ENCODE results near the gene MED22. TPM values are rescaled to one million over a fixed set of nuclear protein-coding genes. Genes with fewer than 3 reads are reported as not detected.

The MED22 gene
- polyA plus RNA-seq, 1 donor (not counting 4 experiments of a cell fraction or from before 2014, with no cell fraction given): 15.9 TPM

GRCh38 chr9:133331641-133332380 is 16.1 kb downstream of the MED22 start:
- no peaks in the 10 kb centered on the region for H4K20me1 ChIP-seq (ENCODE audit: control insufficient read depth, extremely low read depth, insufficient read depth, low read length)
- dilution Hi-C loops (cut with MboI; ENCODE audit: extremely low pct_ligation_motif_present, low sequenced_read_pairs): no loop called here
- H3K27me3 ChIP-seq (ENCODE audit: control insufficient read depth, extremely low read depth, insufficient read depth, low read length): no peaks in the 10 kb centered on the region
- no peaks in the 10 kb centered on the region for H3K9me3 ChIP-seq (ENCODE audit: control insufficient read depth, low read depth, low read length)
- no peak overlapping the region for H3K27ac ChIP-seq (ENCODE audit: control insufficient read depth, insufficient read depth, low read length)
- TF ChIP-seq CTCF (optimal IDR thresholded peaks at IDR 0.05 in 1 of 3, IDR thresholded peaks at IDR 0.05 in 1 of 3, conservative IDR thresholded peaks at IDR 0.05 in 1 of 3; ENCODE audit: extremely low read depth in 1 of 3, insufficient read depth in 2 of 3, low read length in 3 of 3): no peak
- no peak for TF ChIP-seq EZH2 (IDR thresholded peaks at IDR 0.05; ENCODE audit: low read length)
- H3K4me3 ChIP-seq (ENCODE audit: control insufficient read depth in 2 of 3, extremely low read depth in 1 of 3, insufficient read depth in 2 of 3, low read depth in 1 of 3, low read length in 3 of 3): no peak overlapping the region
- peaks cover 39% of the 10 kb centered on the region for H3K79me2 ChIP-seq (ENCODE audit: control insufficient read depth, insufficient read depth, low read length)
- DNase-seq (ENCODE audit: low read depth, low spot score) (no peak), FAIRE-seq (no peak)
- H3K36me3 ChIP-seq (ENCODE audit: control insufficient read depth in 2 of 2, extremely low read depth in 1 of 2, insufficient read depth in 2 of 2, low read length in 2 of 2): peaks cover 20 to 31% of the 10 kb centered on the region in 2 experiments
- no peaks in the 10 kb centered on the region for H3K9me1 ChIP-seq (ENCODE audit: control insufficient read depth, extremely low read depth, insufficient read depth, low read length)
- no peak overlapping the region for H3K9ac ChIP-seq (ENCODE audit: control insufficient read depth, extremely low read depth, insufficient read depth, low read length)
- H3K4me1 ChIP-seq (ENCODE audit: control insufficient read depth, extremely low read depth, insufficient read depth, low read length): peaks cover 18% of the 10 kb centered on the region
- no peak overlapping the region for H3K4me2 ChIP-seq (ENCODE audit: control insufficient read depth, extremely low read depth, insufficient read depth, low read depth, low read length)
- H2AFZ ChIP-seq (ENCODE audit: control insufficient read depth, low read length): no peak overlapping the region

GRCh38 chr9:133331221-133331620 is 16.7 kb downstream of the MED22 start:
- no peak overlapping the region for H3K4me2 ChIP-seq (ENCODE audit: control insufficient read depth, extremely low read depth, insufficient read depth, low read depth, low read length)
- no peaks in the 10 kb centered on the region for H3K9me3 ChIP-seq (ENCODE audit: control insufficient read depth, low read depth, low read length)
- TF ChIP-seq CTCF (optimal IDR thresholded peaks at IDR 0.05 in 1 of 3, IDR thresholded peaks at IDR 0.05 in 1 of 3, conservative IDR thresholded peaks at IDR 0.05 in 1 of 3; ENCODE audit: extremely low read depth in 1 of 3, insufficient read depth in 2 of 3, low read length in 3 of 3): no peak
- no peak for TF ChIP-seq EZH2 (IDR thresholded peaks at IDR 0.05; ENCODE audit: low read length)
- peaks cover 39% of the 10 kb centered on the region for H3K79me2 ChIP-seq (ENCODE audit: control insufficient read depth, insufficient read depth, low read length)
- H3K9ac ChIP-seq (ENCODE audit: control insufficient read depth, extremely low read depth, insufficient read depth, low read length): no peak overlapping the region
- H3K27ac ChIP-seq (ENCODE audit: control insufficient read depth, insufficient read depth, low read length): no peak overlapping the region
- no peak overlapping the region for H2AFZ ChIP-seq (ENCODE audit: control insufficient read depth, low read length)
- no peak for FAIRE-seq
- no peak for DNase-seq (ENCODE audit: low read depth, low spot score)
- H3K9me1 ChIP-seq (ENCODE audit: control insufficient read depth, extremely low read depth, insufficient read depth, low read length): no peaks in the 10 kb centered on the region
- H3K4me1 ChIP-seq (ENCODE audit: control insufficient read depth, extremely low read depth, insufficient read depth, low read length): peaks cover 13% of the 10 kb centered on the region
- H3K4me3 ChIP-seq (ENCODE audit: control insufficient read depth in 2 of 3, extremely low read depth in 1 of 3, insufficient read depth in 2 of 3, low read depth in 1 of 3, low read length in 3 of 3): no peak overlapping the region
- H3K36me3 ChIP-seq (ENCODE audit: control insufficient read depth in 2 of 2, extremely low read depth in 1 of 2, insufficient read depth in 2 of 2, low read length in 2 of 2): peaks cover 20 to 31% of the 10 kb centered on the region in 2 experiments
- H4K20me1 ChIP-seq (ENCODE audit: control insufficient read depth, extremely low read depth, insufficient read depth, low read length): no peaks in the 10 kb centered on the region
- dilution Hi-C loops (cut with MboI; ENCODE audit: extremely low pct_ligation_motif_present, low sequenced_read_pairs): no loop called here
- H3K27me3 ChIP-seq (ENCODE audit: control insufficient read depth, extremely low read depth, insufficient read depth, low read length): no peaks in the 10 kb centered on the region
